Stomach (tissue), 9 donors: Measurements from ENCODE around the gene RRAS2. TPM values are rescaled to one million over a fixed set of nuclear protein-coding genes. Genes with fewer than 3 reads are reported as not detected.

ENCODE experiments used
- DNase-seq, 2 donors: peaks; one replicate each; pipeline versions ENCODE4 v3.0.0 to v3.0.0-alpha.2; 2013 to 2019
- H3K27ac ChIP-seq, 5 donors: fragments of 200-600 bp in 4 of 5; sonication (generic) in 4 of 5; one replicate each; pipeline ENCODE4 v1.5.1; 2013 to 2019; ENCODE audit warnings: mild to moderate bottlenecking in 1 of 5, moderate library complexity in 1 of 5
- H3K27me3 ChIP-seq, 3 donors: fragments of 200-600 bp; sonication (generic); one replicate each; pipeline ENCODE4 v1.5.1; 2017 to 2019; ENCODE audit warnings: mixed run types in 1 of 3
- H3K36me3 ChIP-seq, 4 donors: fragments of 200-600 bp; sonication (generic); 1 replicate in 3 of 4; 2 replicates in 1 of 4; pipeline ENCODE4 v1.5.1; 2016 to 2019
- H3K4me1 ChIP-seq, 4 donors: fragments of 200-600 bp; sonication (generic); one replicate each; pipeline ENCODE4 v1.5.1; 2016 to 2019
- H3K4me3 ChIP-seq, 4 donors: fragments of 200-600 bp; sonication (generic) in 3 of 4; one replicate each; pipeline ENCODE4 v1.5.1; 2016 to 2019; ENCODE audit warnings: mild to moderate bottlenecking in 1 of 4
- H3K9me3 ChIP-seq, 4 donors: fragments of 200-600 bp; sonication (generic); one replicate each; pipeline ENCODE4 v1.5.1; 2016 to 2019
- CTCF ChIP-seq, 7 experiments: fragments of 450-650 bp in 4 of 7; fragments of 200-600 bp in 3 of 7; sonication (generic) in 3 of 7; IDR thresholded peaks; one replicate each; pipeline ENCODE4 v1.5.1; 2016 to 2019; ENCODE audit warnings: antibody characterized with exemption in 7 of 7, control low read depth in 2 of 7, mild to moderate bottlenecking in 1 of 7
- EP300 ChIP-seq: sonication (generic); formaldehyde crosslinking; IDR thresholded peaks from one replicate; pipeline ENCODE4 v1.6.1; 2017; ENCODE audit warnings: antibody characterized with exemption
- POLR2A ChIP-seq, 4 donors: fragments of 450-650 bp; IDR thresholded peaks; one replicate each; pipeline ENCODE4 v1.6.1; 2016; ENCODE audit warnings: antibody characterized with exemption in 4 of 4, control low read depth in 2 of 4, mild to moderate bottlenecking in 1 of 4, moderate library complexity in 1 of 4
- POLR2AphosphoS5 ChIP-seq, 3 donors: sonication (generic); formaldehyde crosslinking; IDR thresholded peaks; one replicate each; pipeline ENCODE4 v1.6.1; 2016; ENCODE audit warnings: antibody characterized with exemption in 3 of 3
- WGBS, 5 donors: extraction: QIAGEN DNeasy Blood & Tissue Kit in 3 of 5; methylation state at CpG; one replicate each; pipeline versions ENCODE4 v1.1.5 to v1.1.7; 2013 to 2018; 5-methylcytosine and 5-hydroxymethylcytosine counted together
- intact Hi-C: fragments of 100-400 bp; cut with DNase I; formaldehyde crosslinking; loops from one replicate; pipeline ENCODE4 v1.15.1; 2023; ENCODE audit warnings: low total_unique reads
- polyA plus RNA-seq, 3 donors: library from polyadenylated mRNA; stranded (reverse); fragments of 200-250 nt; gene quantifications; one replicate each; pipeline ENCODE4 v1.2.3, GENCODE V29; 2013
- total RNA-seq, 5 donors: library from RNA; depleted of rRNA; stranded (reverse); fragments of >200 nt; gene quantifications; one replicate each; pipeline versions ENCODE4 v1.1.0 to v1.2.3, GENCODE V29; 2014 to 2016
- donor health status: healthy with polysubstance abuse.
- donor health status: Bipolar disorder and iron deficiency.
- donor health status: healthy.

The RRAS2 gene
- total and polyA plus RNA-seq, 8 donors, result 1.2 to 65.0 (median 19.3) TPM

GRCh38 chr11:14388352-14388751, 29.4 kb upstream of the RRAS2 start:
- intact Hi-C loops, result no loop called here
- Histone ChIP-seq H3K4me3 (no peak overlapping the region), H3K9me3 (no peaks in the 10 kb centered on the region), H3K27me3 (no peaks in the 10 kb centered on the region), H3K36me3 (no peaks in the 10 kb centered on the region), H3K4me1 (peaks cover 0 to 6% (median 0%) of the 10 kb centered on the region in 4 donors), H3K27ac (no peak overlapping the region)
- no peak for TF ChIP-seq POLR2AphosphoS5 (IDR thresholded peaks at IDR 0.05)
- no peak for TF ChIP-seq CTCF (IDR thresholded peaks at IDR 0.05)
- no peak for TF ChIP-seq POLR2A (IDR thresholded peaks at IDR 0.05)
- TF ChIP-seq EP300, result no peak
- no peak for DNase-seq
- 64 to 71% (median 65%) methylated on average over 4 of the region's 4 CpGs for WGBS, 5 donors

- DNase-seq, result peak in 1 of 2 donors; percentile 72
- H3K36me3 ChIP-seq, result no peaks in the 10 kb centered on the region
- intact Hi-C loops, result no loop called here
- H3K27me3 ChIP-seq, result no peaks in the 10 kb centered on the region
- H3K4me3 ChIP-seq, result no peak overlapping the region
- no peak overlapping the region for H3K27ac ChIP-seq
- H3K4me1 ChIP-seq, result peaks cover 0 to 7% (median 0%) of the 10 kb centered on the region in 4 donors
- H3K9me3 ChIP-seq, result no peaks in the 10 kb centered on the region
- 33 to 58% (median 53%) methylated on average over 4 of the region's 4 CpGs for WGBS, 5 donors
- no peak for TF ChIP-seq EP300
- TF ChIP-seq POLR2A (IDR thresholded peaks at IDR 0.05), result no peak
- no peak for TF ChIP-seq CTCF (IDR thresholded peaks at IDR 0.05)
- TF ChIP-seq POLR2AphosphoS5 (IDR thresholded peaks at IDR 0.05), result no peak
Observed at GRCh38 chr11:14386895-14387480, 28.0 kb upstream of the RRAS2 start.

- Histone ChIP-seq H3K9me3 (no peaks in the 10 kb centered on the region), H3K27me3 (peaks cover 0 to 3% (median 2%) of the 10 kb centered on the region in 3 donors), H3K27ac (no peak overlapping the region), H3K36me3 (no peaks in the 10 kb centered on the region), H3K4me3 (no peak overlapping the region), H3K4me1 (peaks cover 0 to 15% (median 7%) of the 10 kb centered on the region in 4 donors)
- intact Hi-C loops, result no loop called here
- TF ChIP-seq POLR2A (IDR thresholded peaks at IDR 0.05) (no peak), CTCF (IDR thresholded peaks at IDR 0.05) (no peak), POLR2AphosphoS5 (IDR thresholded peaks at IDR 0.05) (no peak), EP300 (no peak)
- no peak for DNase-seq
Observed at GRCh38 chr11:14386081-14386480, 27.1 kb upstream of the RRAS2 start.

DNA sequence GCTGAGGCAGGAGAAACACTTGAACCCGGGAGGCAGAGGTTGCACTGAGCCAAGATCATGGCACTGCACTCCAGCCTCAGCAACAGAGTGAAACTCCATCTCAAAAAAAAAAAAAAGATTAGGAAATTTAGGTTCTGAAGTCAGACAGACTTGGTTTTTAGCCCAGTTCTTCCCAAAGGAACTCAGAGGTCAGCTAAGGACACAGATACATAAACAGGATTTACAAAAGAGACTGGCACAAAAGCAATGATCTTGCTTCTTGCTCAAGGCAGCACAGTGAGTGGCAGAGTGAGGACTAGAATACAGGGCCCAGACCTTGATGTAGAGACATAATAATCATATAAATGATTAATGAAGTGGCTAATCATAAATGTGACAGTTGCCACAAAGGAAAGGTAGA, 25.4 kb upstream of the RRAS2 start:
- WGBS, 5 donors, result 79 to 83% (median 83%) methylated on average over 1 of the region's 1 CpG
- no peak overlapping the region for H3K4me3 ChIP-seq
- DNase-seq, result no peak
- no peaks in the 10 kb centered on the region for H3K36me3 ChIP-seq
- H3K27ac ChIP-seq, result no peak overlapping the region
- no peaks in the 10 kb centered on the region for H3K9me3 ChIP-seq
- TF ChIP-seq CTCF (IDR thresholded peaks at IDR 0.05) (no peak), EP300 (no peak)
- peaks cover 0 to 20% (median 12%) of the 10 kb centered on the region in 4 donors for H3K4me1 ChIP-seq
- intact Hi-C loops, result no loop called here
- H3K27me3 ChIP-seq, result peaks cover 0 to 13% (median 4%) of the 10 kb centered on the region in 3 donors
